ENCODE measurements around the gene CCSER2. TPM values are rescaled to one million over a fixed set of nuclear protein-coding genes. Genes with fewer than 3 reads are reported as not detected.

CCSER2 gene
- total RNA-seq, 4 donors from 2014 or later: 43.9 to 71.9 (median 51.4) TPM

- H3K4me1 ChIP-seq: peaks cover 0 to 16% (median 0%) of the 10 kb centered on the region in 4 donors
- no peak overlapping the region for H3K27ac ChIP-seq
- H3K27me3 ChIP-seq: no peaks in the 10 kb centered on the region
- no peaks in the 10 kb centered on the region for H3K9me3 ChIP-seq
- WGBS, 2 donors: 4 to 7% methylated on average over 1 of the region's 1 CpG
- H3K36me3 ChIP-seq: peaks cover 0 to 28% (median 0%) of the 10 kb centered on the region in 3 donors
- DNase-seq (ENCODE audit: low spot score in 2 of 2): no peak
- H3K4me3 ChIP-seq: no peak overlapping the region
- TF ChIP-seq EP300 (IDR thresholded peaks at IDR 0.05) (no peak), CTCF (IDR thresholded peaks at IDR 0.05) (no peak), POLR2A (IDR thresholded peaks at IDR 0.05) (no peak)
These were observed 123.6 kb downstream of the CCSER2 start for GRCh38 chr10:84452003-84452402.

GRCh38 chr10:84453303-84453702 lies 124.9 kb downstream of the CCSER2 start:
- no peak for DNase-seq (ENCODE audit: low spot score in 2 of 2)
- TF ChIP-seq POLR2A (IDR thresholded peaks at IDR 0.05): no peak
- no peak for TF ChIP-seq CTCF (IDR thresholded peaks at IDR 0.05)
- TF ChIP-seq EP300 (IDR thresholded peaks at IDR 0.05): no peak
- no peaks in the 10 kb centered on the region for H3K9me3 ChIP-seq
- peaks cover 0 to 16% (median 0%) of the 10 kb centered on the region in 4 donors for H3K4me1 ChIP-seq
- no peak overlapping the region for H3K27ac ChIP-seq
- 63 to 77% methylated on average over 6 of the region's 6 CpGs for WGBS, 2 donors
- no peak overlapping the region for H3K4me3 ChIP-seq
- no peaks in the 10 kb centered on the region for H3K27me3 ChIP-seq
- peaks cover 0 to 20% (median 0%) of the 10 kb centered on the region in 3 donors for H3K36me3 ChIP-seq

- Histone ChIP-seq H3K9me3 (peaks cover 0 to 9% (median 0%) of the 10 kb centered on the region in 4 donors), H3K4me1 (peaks cover 0 to 16% (median 0%) of the 10 kb centered on the region in 4 donors), H3K36me3 (peaks cover 0 to 35% (median 0%) of the 10 kb centered on the region in 3 donors), H3K27ac (no peak overlapping the region), H3K4me3 (no peak overlapping the region), H3K27me3 (no peaks in the 10 kb centered on the region)
- WGBS, 2 donors: 66 to 77% methylated on average over 2 of the region's 2 CpGs
- TF ChIP-seq POLR2A (IDR thresholded peaks at IDR 0.05) (no peak), CTCF (IDR thresholded peaks at IDR 0.05) (no peak), EP300 (IDR thresholded peaks at IDR 0.05) (no peak)
- no peak for DNase-seq (ENCODE audit: low spot score in 2 of 2)
These were observed 127.7 kb downstream of the CCSER2 start for GRCh38 chr10:84456126-84456525.

GRCh38 chr10:84460520-84460919 lies 132.1 kb downstream of the CCSER2 start:
- Histone ChIP-seq H3K36me3 (peaks cover 0 to 30% (median 0%) of the 10 kb centered on the region in 3 donors), H3K9me3 (peaks cover 0 to 11% (median 0%) of the 10 kb centered on the region in 4 donors), H3K27ac (no peak overlapping the region), H3K4me1 (peaks cover 0 to 13% (median 0%) of the 10 kb centered on the region in 4 donors), H3K27me3 (no peaks in the 10 kb centered on the region), H3K4me3 (no peak overlapping the region)
- TF ChIP-seq EP300 (IDR thresholded peaks at IDR 0.05) (no peak), CTCF (IDR thresholded peaks at IDR 0.05) (no peak), POLR2A (IDR thresholded peaks at IDR 0.05) (no peak)
- no peak for DNase-seq (ENCODE audit: low spot score in 2 of 2)

GRCh38 chr10:84469470-84469869 lies 141.1 kb downstream of the CCSER2 start:
- WGBS, 2 donors: 44 to 58% methylated on average over 1 of the region's 1 CpG
- TF ChIP-seq CTCF (IDR thresholded peaks at IDR 0.05) (no peak), POLR2A (IDR thresholded peaks at IDR 0.05) (no peak), EP300 (IDR thresholded peaks at IDR 0.05) (no peak)
- no peak overlapping the region for H3K27ac ChIP-seq
- DNase-seq (ENCODE audit: low spot score in 2 of 2): no peak
- H3K27me3 ChIP-seq: no peaks in the 10 kb centered on the region
- no peak overlapping the region for H3K4me3 ChIP-seq
- peaks cover 0 to 3% (median 0%) of the 10 kb centered on the region in 4 donors for H3K9me3 ChIP-seq
- H3K4me1 ChIP-seq: no peaks in the 10 kb centered on the region
- peaks cover 0 to 38% (median 0%) of the 10 kb centered on the region in 3 donors for H3K36me3 ChIP-seq

Measured in tibial nerve (tissue), 4 donors.